Eye (tissue), 1 donor: Measurements from ENCODE around the gene ODF4.
"Not testable (repeated sequence)": the region's sequence is repeated elsewhere in the genome, so short reads cannot be mapped to it uniquely, and the experiment has no call there.

Experiments
- DNase-seq: peaks from one replicate; pipeline ENCODE4 v3.0.0-alpha.2; 2015

Gene ODF4

GRCh38 chr17:8369944-8370343 is 30.3 kb downstream of the ODF4 start:
- no peak for DNase-seq

DNA sequence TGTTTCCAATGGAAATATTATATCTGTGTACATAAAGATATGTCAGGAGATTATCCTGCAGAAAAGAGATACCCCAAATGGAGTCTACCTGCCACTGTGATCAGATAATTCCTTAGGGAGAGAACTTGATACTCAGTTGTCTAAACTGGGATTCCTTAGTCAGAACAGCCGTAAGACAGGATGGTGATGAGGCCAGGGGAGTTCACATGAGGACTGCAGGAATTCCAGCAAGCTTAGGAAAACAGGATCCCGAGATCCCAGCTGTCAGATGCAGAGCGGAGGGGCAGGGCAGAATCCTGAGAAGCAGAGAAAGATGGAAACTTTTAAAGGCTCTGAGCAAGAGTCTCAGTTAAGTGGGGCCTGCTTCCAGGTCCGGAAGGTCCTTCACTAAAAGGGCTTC is 32.1 kb downstream of the ODF4 start:
- no peak for DNase-seq

- DNase-seq: no peak
Observed at GRCh38 chr17:8372422-8372821, 32.8 kb downstream of the ODF4 start.

DNA sequence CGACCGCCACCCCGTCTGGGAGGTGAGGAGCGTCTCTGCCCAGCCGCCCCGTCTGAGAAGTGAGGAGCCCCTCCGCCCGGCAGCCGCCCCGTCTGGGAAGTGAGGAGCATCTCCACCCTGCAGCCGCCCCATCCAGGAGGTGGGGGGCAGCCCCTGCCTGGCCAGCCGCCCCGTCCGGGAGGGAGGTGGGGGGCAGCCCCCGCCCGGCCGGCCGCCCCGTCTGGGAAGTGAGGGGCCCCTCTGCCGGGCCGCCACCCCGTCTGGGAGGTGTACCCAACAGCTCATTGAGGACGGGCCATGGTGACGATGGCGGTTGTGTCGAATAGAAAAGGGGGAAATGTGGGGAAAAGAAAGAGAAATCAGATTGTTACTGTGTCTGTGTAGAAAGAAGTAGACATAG is 34.2 kb downstream of the ODF4 start:
- not testable (repeated sequence) for DNase-seq

DNA sequence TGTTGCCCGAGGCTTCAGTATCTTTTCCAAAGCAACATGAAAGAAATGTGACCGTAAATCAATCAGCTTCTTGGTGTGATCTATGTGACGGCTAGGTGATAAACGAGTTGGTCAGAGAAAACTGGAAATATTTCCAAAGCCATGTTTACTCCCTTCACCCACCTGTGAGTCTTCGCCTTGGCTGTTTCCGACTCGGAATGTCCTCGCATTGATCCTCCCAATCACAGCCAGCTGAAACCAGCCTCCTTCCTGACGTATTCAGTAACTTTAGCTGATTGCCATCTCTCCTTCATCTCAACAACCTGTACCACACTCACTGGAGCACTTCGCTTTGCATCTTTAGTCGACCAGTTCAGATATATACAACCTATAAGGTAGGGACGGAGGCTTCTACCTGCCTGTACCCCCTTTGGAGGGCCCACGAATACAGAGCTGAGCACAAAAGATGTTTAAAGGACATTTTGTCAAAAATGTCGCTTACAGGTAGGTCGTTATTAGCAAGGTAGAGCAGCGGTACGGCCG is 36.2 kb downstream of the ODF4 start:
- peak; percentile 71 for DNase-seq

DNA sequence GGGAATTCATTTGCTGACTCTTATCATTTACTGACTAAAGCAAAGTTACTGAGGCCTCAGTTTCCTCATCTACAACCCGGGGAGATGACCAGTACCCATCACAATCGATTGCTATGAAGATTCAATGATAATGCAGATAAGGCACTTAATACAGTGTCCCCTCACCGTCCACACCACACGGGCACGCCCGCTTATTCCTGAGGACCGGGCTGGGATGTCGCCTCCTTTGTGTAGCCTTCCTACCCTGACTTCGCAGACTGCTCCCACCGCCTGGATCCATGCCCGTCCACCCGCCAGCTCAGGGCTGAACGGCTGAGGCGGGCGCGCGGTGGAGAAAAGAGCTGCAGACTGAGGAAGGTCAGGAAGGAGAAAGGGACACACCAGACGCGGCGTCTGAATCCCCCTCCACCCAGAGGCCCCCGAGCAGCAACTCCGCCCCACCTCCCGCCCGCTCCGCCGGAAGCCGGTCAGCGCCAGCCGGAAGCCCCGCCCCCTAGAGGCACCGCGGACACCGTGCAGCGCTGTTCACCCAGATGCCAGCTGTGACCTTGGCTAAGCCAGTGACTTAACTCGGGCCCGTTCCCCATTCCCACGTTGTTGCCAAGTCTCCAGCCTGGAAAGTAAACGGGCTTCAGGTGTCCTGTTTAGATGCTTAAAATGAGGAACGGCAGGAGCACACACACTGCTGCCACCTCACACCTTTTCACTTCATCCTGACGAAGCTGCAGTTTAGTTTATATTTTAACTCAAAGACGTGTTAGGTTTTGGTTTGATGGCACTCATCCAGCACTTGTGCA is 36.8 kb downstream of the ODF4 start, which contains the start of gene KRABD2:
Gene KRABD2, minus strand, starts transcription at position 434 of the 797 bp plus-strand sequence.
- peak; percentile 96 for DNase-seq

- no peak for DNase-seq
Observed at GRCh38 chr17:8377422-8377821, 37.8 kb downstream of the ODF4 start.

DNA sequence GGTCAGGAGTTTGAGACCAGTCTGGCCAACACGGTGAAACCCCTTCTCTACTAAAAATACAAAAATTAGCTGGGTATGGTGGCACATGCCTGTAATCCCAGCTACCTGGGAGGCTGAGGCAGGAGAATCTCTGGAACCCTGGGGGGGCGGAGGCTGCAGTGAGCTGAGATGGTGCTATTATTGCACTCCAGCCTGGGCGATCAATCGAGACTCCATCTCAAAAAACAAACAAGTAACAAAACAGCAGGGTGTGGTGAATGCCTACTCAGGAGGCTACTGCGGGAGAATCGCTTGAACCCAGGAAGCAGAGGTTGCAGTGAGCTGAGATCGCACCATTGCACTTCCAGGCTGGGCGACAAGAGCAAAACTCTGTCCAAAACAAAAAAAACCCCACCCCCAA is 38.5 kb downstream of the ODF4 start:
- not testable (repeated sequence) for DNase-seq

GRCh38 chr17:8380049-8380448 is 40.4 kb downstream of the ODF4 start:
- no peak for DNase-seq

GRCh38 chr17:8382052-8382879 is 42.6 kb downstream of the ODF4 start:
- DNase-seq: no peak

GRCh38 chr17:8382880-8383142 is 43.2 kb downstream of the ODF4 start:
- no peak for DNase-seq

DNA sequence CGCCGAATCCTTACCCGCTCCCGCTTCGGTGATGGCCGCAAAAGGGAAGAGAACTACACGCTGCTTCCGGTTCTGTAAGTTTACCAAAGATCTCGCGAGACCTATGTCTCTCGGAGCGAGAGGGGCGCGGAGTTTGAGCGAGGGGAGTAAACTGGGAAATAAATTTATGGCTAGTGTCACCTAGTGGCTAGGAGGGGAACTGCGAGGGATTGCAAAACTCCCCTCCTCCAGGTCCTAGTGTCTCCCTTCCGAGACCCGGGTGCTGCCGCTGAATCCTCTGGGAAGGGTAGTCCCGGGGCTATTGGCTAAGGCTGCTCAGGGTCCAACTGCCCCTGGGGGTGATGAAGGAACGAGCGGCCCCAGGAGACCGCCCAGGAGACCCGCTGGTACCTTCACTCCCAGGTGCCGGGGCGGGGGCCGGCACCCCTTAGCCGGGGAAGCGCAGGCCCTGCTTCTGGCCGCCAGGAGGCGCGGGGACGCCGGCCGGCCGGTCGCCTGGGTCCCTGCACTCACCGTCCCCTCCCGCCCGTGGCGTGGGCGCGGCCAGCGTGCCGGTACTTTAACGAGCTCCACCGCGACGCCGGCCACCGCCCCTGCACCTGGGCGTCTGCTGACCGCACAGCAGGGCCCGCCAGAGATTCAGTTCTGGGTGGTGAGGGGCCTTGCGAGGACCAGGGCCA is 43.6 kb downstream of the ODF4 start, which contains the start of gene RPL26:
Gene RPL26, minus strand, starts transcription at position 51 of the 680 bp plus-strand sequence. CDS start 883 bp downstream, outside the sequence.
- DNase-seq: peak; percentile 100

DNA sequence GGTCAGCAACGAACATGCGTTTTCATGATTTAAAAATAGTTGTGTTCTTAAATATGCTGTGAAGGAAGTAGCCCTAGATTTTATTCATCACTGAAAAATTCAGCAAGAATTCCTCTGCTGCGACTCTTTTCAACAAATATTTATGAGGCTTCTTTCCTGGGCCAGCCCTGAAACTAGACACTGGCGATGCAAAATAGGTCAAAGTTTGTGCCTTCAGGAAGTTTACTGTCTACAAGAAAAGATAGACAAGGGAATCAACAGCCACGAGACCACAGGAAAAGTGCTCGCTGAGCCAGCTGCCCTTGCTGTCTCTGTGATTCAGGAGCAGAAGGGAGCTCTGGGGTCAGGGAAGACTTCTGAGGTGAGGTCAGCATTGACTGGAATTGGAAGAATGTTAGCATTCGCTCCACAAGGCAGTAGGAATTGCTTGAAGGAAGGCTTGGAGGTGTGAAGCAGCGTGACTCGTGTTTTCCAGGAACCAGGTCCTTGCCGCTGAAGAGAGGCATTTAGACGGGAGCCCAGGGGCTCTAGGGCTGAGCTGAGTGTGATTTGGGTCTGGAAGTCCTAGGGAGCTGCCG is 45.2 kb downstream of the ODF4 start:
- DNase-seq: no peak

GRCh38 chr17:8386841-8387240 is 47.2 kb downstream of the ODF4 start:
- no peak for DNase-seq

GRCh38 chr17:8387914-8388651 is 48.4 kb downstream of the ODF4 start:
- no peak for DNase-seq

- DNase-seq: no peak
Observed at GRCh38 chr17:8391711-8392110, 52.1 kb downstream of the ODF4 start.

DNA sequence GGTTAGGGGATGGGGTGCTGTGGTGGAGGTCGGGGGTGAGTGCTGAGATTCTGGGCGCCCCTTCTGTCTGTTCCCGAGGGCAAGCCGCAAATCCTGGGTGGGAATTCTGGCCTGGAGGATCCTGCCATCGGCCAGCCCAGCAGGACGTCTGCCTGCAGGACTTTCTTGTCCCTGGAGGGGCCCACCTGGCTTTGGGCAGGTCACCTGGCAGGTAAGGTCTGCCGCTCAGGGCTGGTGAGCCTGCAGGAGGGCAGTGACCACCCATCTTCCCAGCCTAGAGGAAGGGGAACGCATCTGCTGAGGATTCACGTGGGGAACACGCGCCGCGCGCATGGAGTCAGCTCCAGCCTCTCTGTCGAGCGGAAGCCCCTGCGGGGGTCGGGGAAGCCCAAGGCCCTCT is 52.6 kb downstream of the ODF4 start:
- DNase-seq: no peak

GRCh38 chr17:8392674-8393469 is 53.2 kb downstream of the ODF4 start:
- DNase-seq: no peak

GRCh38 chr17:8393470-8394231 is 54.0 kb downstream of the ODF4 start:
- DNase-seq: no peak

- not testable (repeated sequence) for DNase-seq
Observed at GRCh38 chr17:8394497-8394896, 54.9 kb downstream of the ODF4 start.
